Stimulated activated CD4-positive, alpha-beta T cell treated with anti-CD3 and anti-CD28 coated beads, Interleukin-1b, Interleukin-23, amount 100 ng/mL, for 24 hours (primary cell): ENCODE results near the gene KCNJ10.
"Not testable (repeated sequence)": the region's sequence is repeated elsewhere in the genome, so short reads cannot be mapped to it uniquely, and the experiment has no call there.

Source experiments
- DNase-seq, 4 experiments: peaks; one replicate each; pipeline ENCODE4 v3.0.0-alpha.2; 2020; ENCODE audit warnings: low read depth in 4 of 4, low spot score in 1 of 4

The KCNJ10 gene

DNA sequence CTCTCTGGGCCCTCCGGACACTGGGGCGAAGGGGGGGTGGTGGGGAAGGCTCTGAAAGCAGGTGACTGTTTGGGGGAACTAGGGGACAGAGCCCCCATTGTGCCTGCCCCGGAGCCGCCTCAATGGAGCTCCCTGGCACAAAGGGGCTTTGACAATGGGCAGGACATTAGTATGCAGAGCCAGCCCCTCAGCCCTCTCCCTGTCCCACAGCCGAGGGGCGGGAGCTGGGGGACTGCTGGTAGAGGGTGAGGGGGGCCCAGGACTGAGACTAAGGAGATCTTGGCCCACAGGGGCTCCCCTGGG lies 7.8 kb downstream of the KCNJ10 start:
- DNase-seq = no peak

DNA sequence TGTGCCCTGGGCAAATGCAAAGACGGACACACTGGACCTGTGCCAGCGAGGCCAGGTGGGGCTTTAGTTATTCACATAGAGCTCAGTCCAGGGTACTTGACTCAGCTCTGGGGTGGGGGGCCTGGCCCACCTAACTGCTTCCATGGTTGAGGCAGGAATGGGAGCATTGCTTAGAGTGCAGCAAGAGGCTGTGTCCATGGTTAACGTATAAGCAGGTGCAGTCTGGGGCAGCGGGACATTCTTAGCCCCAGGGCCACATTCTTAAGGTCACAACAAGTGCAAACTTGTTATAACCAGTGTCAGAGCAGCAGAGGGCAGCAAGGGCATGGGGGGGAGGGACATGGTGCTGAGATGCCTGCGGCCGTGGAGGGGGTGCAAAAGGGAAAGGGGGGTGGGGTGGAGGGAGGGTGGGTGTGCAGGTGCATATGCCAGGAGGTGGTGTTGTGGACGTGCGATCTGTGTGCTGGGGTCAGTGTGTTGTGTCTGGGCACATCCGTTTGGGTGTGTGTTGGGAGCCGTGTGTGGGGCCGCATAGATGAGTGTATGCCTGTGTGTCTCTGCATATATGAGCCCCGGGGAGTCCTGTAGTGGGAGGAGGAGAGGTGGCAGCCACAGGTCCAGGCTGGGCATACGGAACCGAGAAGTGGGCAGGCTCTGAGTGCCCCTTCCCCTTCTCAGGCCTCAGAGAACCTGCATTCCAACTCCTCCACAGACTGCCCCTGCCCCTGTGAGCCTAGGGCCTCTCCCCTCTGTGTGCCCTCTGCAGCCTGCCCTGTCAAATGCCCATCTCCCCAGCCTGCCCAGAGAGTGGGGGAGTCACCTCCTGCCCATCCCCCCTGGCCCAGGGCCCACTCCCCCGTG lies 8.4 kb downstream of the KCNJ10 start:
- DNase-seq = no peak

DNA sequence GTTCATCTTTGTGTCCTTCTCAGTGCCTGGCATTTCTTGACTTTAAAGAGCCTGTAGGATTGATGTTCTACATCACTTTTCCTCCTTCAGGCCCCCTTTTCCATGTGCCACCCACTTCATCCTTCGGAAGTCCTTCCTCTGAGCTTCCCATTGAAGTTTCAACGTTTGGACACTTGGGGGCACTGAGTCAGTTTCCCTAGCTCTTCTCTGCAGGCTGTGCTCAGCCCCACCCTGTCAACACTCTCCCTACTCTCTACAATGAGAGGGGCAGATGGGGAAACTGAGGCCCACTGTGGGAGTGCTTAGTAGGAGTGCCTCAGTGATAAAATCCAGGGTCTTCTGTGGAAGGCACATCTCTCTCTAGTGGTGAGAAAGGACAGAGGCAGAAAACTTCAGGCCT lies 11.9 kb downstream of the KCNJ10 start:
- DNase-seq = no peak

DNA sequence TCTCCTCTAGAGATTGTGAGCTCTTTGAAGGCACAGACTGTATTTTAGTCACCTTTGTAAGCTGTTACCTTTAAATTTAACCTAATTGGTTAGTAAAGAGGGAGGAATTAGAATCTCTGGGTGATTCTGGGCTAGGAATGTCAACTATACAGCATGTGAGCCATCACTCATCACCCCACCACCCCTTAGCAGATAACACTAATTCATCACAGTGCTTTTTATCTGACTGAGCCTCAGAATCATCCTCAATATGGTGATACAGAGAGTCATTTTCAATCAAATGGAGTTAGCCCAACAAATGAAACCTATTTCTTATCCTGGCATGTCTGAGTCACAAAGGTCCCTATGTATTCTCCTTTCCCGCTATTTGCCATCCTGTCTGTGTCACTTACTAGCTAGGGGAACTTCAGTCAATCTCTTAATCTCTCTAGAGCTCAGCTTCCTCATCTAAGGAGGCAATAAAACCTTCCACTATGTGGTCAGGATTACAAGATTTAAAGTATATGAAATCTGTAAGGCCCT lies 13.3 kb downstream of the KCNJ10 start:
- DNase-seq = no peak

DNA sequence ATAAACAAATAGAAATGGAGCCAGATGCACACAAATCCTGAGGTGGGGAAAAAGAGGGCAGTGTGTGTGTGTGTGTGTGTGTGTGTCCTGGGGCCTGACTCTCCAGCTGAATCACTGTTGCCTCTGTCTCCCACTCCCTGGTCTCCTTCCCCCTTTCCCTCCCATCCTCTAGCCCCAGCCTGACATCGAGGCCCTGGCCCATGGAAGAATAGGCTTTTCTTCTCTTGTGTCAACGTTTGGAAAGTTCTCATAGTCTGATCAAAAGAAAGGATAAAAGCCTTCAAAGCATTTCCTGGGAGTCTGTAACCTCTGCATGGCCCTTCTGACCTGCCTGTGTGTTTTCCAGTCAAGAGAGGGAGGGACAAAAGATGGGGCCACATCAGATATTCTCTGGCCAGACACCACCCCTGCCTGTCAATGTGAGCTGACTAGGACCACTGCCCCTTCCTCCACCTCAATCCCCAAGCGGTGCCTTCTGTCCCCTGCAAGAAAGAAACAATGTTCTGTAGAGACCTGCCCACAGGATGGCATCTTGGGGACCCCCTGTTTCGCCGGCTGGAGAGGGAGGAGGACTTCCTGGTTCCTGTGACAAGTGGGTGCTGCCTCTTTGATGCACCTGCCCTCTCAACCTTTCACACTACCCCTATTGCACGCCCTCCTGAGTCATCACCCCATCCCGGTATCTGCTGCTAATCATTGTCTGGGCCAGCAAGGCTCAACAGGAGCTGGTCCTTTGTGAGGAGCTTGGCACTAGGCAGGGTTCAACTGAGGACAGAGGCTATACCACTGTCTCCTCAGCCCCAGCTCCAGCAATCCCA lies 16.2 kb downstream of the KCNJ10 start:
- DNase-seq = no peak

DNA sequence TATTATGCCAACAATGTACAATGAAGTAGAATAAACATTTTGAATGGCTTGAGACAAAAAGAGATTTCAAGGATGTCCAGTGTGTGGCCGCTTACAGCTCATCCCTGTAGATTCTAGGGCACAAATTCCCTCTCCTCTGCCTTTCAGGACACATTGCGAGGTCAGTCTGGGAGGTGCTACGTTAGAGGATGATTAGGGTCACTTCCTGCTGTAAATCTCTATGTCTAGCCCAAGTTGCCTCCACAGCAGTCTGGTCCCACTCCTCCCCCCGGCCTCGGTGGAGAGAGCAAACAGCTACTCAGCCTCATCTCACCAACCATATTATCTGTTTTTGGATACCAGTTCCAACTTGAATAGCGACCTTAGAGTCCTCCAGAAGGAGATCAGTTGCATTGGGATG lies 17.0 kb downstream of the KCNJ10 start:
- DNase-seq = no peak

DNA sequence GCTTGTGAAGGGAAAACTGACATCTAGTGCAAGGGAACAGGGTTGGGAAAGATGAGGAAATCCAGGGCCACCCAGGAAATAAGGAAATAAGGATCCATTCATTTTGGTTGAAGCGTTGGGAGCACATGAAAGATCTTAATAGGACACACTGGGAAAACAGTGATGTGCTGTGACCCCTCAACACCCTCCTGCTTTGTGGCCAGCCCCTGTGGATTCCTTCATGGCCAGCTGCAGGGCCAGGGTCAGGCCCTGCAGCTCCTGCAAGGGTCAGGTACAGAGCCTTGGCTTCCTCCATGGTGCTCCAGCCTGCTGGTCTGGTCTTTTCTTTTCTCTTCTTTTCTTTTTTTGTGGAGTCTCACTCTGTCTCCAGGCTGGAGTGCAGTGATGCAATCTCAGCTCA lies 19.3 kb downstream of the KCNJ10 start:
- no peak for DNase-seq

DNA sequence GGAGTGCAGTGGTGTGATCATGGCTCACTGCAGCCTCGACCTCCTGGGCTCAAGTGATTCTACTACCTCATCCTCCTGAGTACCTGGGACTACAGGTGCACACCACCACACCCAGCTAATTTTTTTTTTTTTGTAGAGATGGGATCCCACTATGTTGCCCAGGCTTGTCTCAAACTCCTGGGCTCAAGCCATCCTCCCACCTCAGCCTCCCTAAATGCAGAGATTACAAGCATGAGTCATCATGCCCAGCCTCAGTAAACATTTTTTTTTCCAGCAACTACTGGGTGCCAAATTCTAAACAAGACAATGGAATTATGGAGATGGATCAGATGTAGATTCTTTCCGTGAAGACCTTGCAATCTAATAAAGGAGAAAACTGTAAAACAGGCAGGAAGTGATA lies 19.8 kb downstream of the KCNJ10 start:
- not testable (repeated sequence) for DNase-seq

DNA sequence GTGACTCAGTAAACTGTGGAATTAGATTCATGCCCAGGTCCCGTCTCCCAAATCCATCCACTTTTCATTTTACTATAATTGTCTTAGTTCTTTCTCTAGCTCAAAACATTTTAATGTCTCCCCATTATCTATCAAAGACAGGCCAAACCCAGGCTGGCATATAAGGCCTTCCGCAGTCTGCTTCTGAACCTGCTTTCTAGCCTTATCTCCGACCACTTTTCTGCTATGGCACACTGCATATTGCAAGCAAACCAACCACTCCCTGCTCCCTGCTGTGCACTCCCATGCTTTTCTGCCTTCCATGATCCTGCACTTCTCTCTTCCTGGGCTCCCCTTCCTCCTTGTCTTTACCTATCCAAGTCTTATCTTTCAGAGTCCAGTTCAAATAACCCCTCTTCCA lies 20.9 kb downstream of the KCNJ10 start:
- DNase-seq = no peak

DNA sequence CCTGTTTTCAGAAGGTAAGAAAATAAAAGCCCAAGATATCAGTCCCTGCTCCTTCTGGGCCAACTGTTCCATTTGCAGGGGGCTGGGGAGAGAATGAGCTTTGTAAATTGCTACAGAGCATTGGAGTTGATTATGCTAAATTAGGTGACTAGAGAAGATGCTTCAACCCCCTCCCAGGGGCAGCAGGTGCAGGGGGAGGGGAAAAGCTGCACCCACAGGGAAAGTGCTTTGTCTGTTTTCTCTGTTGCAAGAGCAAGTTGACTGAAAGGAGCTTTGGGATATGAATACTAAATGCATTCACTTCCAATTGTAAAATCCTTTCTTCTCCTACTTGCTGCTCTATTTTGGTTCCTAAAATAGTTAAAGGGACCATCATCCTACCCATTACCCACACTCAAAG lies 21.6 kb downstream of the KCNJ10 start:
- no peak for DNase-seq

DNA sequence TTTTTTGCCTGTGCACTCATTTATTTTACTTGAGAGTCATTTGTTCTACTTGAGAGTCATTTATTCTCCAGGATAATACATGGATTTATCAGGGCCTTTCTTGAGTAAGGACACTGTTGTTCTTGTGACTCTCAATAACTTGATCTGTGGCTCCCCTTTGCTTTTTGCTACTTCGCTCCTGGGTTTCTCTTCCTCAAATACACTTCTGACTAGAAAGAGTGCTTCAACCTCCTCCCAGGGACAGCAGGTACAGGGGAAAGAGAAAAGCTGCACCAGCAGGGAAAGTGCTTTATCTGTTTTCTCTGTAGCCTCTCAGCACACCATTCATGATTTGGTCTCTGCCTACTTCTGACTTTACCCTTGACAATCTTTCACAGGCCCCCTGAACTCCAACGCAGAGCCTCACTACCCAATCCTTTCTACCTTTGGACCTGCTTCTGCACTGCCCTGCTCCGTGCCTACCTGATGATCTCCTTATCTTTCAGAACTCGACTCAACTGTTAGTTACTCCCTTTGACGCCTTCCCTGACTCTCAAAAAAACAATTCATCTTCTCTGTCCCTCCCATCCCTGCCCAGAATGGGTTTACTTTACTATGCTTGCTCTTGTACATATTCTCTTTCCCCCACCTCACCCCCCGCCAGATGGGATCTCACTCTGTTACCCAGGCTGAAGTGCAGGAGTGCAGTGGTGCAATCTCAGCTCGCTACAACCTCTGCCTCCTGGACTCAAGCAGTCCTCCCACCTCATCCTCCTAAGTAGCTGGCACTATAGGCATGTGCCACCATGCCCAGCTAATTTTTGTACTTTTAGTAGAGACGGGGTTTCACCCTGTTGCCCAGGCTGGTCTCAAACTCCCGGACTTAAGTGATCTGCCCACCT lies 22.6 kb downstream of the KCNJ10 start:
- no peak for DNase-seq

DNA sequence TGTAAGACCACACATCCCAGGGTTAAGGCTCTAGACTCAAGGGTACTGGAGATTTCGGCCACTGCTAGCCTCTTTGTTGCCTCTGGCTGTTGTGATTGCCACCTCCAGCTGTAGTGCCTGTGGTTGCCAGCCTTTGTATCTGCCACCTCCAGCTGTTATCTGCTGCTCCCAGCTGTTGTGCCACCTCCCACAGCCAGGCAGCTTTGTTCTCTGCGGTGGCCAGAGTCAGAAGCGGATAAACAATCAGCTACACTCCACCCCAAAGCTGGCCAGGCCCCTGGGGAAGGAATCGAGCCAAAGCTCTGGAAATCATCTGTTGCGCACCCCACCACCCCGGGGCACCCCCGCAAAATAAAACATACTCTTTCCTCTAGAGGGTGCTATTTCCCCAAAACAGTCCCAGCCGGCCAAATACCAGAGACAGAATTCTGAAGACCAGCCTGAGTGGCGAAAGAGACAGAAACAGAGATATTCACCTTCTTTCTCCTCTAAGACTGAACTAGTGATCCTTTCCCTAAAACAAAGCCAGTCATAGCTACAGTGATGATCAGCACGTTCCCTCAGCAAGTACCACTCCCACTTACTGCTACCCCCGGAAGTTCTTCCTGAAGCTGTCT lies 23.4 kb downstream of the KCNJ10 start:
- peak in 1 of 4 experiments; percentile 6 for DNase-seq

DNA sequence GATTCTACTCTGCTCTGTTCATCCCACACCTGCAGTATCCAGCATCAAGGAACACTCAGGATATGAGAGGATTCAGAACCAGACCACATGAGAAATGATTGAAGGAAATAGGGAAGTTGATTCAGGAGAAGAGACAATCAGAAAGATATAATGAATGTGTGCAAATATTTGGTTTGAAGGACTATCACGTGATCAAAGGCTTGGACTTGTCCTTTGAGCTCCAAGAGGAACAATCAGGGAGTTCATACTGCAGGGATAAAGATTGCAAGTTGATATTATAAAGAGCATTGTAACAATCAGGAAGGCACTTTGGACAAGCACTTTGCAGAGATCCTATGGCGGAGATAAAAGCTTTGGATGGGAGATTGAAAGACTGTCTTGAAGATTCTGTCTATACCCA lies 24.3 kb downstream of the KCNJ10 start:
- DNase-seq = no peak

DNA sequence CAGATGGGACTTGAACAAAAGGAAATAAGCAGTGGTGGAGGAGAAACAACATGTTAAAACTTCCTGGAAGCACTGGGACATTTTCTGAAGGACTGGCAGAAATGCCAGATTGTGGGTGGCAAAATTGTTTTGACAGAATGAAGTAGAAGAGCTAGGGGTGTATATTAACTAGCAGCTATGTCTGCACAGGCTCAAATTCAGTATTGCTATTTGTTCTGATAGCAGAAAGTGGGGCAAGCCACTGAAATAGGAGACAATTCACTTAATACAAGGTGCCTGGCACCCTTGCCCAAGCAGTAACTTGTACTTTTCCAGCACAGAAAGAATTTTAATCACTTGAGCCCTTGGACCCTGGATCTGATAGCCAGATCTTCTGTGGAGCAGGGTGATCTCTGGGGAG lies 26.4 kb downstream of the KCNJ10 start:
- no peak for DNase-seq

DNA sequence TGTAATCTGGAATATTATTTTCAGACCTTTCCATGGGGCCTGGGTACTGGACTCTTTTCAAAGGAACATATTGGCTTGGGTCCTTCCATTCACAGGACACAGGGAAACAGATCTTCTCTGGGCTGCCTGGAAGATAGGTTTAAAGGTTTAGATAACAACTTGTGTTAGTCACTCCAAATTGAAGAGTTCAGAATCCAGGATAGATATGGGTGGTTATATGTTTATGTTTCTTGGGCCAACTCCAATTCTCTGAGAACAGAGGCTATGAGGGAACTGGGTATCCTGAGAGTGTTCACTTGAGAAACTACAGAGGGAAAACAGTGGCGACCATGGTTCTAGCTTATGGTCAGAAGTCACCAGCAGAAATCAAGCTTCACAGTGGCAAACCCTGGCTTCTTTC lies 29.5 kb downstream of the KCNJ10 start:
- no peak for DNase-seq

DNA sequence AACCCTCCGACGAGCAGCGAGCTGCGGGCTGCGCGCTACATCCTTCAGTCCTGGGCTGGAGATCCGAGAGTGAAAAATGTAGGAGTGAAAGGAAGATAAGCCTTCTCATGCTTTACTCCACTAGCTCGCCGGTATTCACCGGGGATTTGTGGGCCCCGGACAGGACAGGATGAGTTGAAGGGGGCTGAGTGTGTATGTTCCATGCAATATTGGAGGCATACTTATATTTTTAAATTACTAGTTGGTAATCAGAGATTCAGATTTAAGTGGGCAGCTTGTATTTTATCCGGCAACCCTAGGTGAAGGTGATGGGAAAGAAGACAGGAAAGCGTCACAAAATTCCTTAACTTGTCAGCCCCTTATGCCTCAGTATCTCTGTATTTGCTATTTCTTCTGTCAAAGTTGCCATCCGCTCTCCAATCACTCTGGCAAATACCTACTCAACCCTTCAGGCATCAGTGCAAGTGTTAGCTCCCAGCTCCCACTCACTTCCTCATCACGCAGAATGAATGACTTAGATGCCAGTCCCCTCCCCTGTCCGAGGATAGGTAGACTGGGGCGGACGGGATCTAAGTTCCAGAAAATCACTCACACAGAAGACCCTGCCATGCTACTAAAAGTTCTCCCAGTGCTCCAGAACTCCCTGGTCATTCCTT lies 37.7 kb downstream of the KCNJ10 start:
- no peak for DNase-seq

DNA sequence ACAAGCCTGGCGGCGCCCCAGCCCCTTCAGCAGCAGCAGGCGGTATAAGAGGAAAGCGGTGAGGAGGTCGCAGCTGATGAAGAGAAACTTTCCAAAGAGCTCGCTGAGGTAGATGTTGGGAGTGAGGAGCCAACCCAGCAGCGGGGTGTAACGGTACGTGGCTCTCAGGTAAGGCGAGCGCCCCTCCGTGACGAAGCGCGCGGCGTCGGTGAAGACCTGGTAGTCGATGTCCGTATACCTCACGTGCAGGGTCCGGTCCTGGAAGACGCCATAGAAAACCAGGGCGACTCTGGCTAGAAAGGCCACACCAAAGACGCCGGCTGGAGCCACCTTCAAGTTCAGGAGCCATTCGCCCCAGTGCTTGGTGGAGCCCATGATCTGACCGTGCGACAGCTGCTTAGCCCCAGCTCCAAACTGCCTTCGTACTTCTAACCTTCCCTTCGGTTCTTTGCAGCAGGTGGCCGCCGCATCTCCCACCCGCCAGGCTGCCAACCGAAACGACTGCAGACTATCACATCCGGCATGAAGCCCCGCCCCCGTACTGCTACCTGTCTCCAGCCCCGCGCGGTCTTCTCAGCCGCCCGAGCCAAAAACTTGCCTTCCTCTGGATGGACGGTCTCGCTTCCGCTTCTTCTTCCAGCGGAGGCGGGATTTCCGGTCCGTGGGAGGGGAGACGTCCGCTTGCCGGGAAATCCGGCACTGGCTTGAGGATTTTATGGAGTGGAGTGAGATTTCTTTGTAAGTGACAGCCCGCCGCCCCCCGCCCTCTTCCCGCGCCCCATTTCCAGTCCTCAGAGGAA lies 38.4 kb downstream of the KCNJ10 start, which contains the start of gene PIGM:
Gene PIGM, minus strand, starts transcription at position 626 of the 800 bp plus-strand sequence. Its CDS starts 251 bp downstream, at position 375.
- DNase-seq = peak; percentile 88 to 98 (median 90)

DNA sequence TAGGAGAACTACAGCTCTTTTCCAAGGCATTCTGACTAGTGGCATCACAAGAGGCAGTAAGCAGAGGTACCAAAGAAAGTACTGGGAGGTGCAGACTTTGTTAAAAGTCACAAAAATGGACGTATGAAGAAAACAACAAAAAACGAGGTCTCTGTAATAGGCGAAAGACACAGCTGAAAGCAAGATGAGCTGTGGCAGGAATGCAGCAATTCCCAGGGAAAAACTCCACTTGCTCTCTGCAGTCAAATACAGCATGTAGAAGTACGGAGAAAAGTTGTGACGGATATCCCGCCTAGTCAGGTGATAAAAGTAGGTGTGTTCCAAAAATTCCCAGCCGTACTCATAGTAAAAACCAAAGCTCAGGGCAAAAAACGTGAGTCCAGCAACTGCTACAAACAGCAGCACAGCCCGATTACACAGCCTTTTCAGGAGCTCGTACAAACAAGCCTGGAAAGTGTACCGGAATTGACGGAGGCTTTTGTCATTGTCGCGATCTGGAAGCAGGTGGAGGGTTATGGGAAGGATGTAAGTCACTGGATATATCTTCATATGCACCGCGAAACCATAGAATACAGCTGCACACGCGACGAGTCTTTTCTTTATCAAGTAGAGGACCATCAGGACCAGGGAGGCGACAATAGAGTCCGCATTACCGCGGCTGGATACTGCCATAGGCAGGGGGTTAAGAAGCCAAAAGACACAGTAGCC lies 39.1 kb downstream of the KCNJ10 start:
- no peak for DNase-seq

DNA sequence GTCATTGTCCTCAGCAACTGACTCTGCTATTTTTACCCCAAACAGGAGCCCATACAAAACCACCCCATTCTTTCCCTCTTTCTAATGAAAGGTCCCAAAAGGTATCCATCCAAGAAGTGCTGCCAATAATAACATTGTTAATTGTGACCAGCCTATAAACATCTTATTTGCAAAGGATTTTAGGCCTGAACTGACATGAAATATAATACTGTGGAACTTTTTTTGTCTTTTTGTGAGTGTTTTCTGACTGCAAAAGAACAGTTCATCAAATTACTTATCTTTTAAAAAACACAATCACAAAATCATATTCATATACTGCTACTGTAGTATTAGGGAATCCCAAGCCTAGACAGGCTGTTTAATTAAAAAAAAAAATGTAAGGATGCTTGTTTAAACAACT lies 41.5 kb downstream of the KCNJ10 start:
- no peak for DNase-seq
